ENCODE data around the gene SPTLC2. TPM values are rescaled to one million over a fixed set of nuclear protein-coding genes. Genes with fewer than 3 reads are reported as not detected.

SPTLC2 gene
- total and polyA plus RNA-seq, 2 of the 8 experiments (the other 6 are each of a cell fraction or from before 2014, with no cell fraction given) = 8.9 to 35.1 TPM

- Histone ChIP-seq H3K9ac (replicated peaks in 1 of 4; ENCODE audit: extremely low read depth in 1 of 4, low read depth in 3 of 4, low read length in 3 of 4) (no peak overlapping the region), H2BK15ac (ENCODE audit: low read length) (no peak overlapping the region), H3K79me2 (ENCODE audit: control insufficient read depth in 1 of 2, insufficient read depth in 2 of 2, low read length in 2 of 2) (no peaks in the 10 kb centered on the region), H2BK20ac (ENCODE audit: low read length) (no peak overlapping the region), H3K4ac (replicated peaks; ENCODE audit: insufficient read length, low read depth, low read length) (no peak overlapping the region), H3K18ac (ENCODE audit: extremely low read depth, low read length) (no peak overlapping the region), H3K9me3 (ENCODE audit: insufficient read depth in 2 of 2, low read depth in 1 of 2, low read length in 1 of 2) (no peaks in the 10 kb centered on the region), H4K20me1 (replicated peaks in 1 of 2; ENCODE audit: control insufficient read depth in 1 of 2, insufficient read depth in 2 of 2, low read length in 2 of 2) (no peaks in the 10 kb centered on the region), H3K4me2 (ENCODE audit: insufficient read depth in 1 of 2, low read depth in 2 of 2, low read length in 2 of 2) (no peak overlapping the region), H3K23me2 (ENCODE audit: low read depth, low read length) (no peaks in the 10 kb centered on the region), H3K79me1 (ENCODE audit: low read depth, low read length) (no peaks in the 10 kb centered on the region), H2AFZ (ENCODE audit: low read length) (no peak overlapping the region), H3K4me3 (ENCODE audit: extremely low read depth in 1 of 4, insufficient read depth in 2 of 4, low read depth in 3 of 4, low read length in 4 of 4) (no peak overlapping the region), H3K27ac (ENCODE audit: low read depth, low read length) (no peak overlapping the region), H3K36me3 (ENCODE audit: control insufficient read depth in 2 of 4, insufficient read depth in 4 of 4, low read length in 3 of 4) (peaks cover 5 to 15% (median 11%) of the 10 kb centered on the region in 4 experiments), H3K23ac (ENCODE audit: insufficient read length) (no peak overlapping the region), H2AK5ac (ENCODE audit: low read depth, low read length) (no peak overlapping the region), H2BK12ac (ENCODE audit: low read depth, low read length) (no peak overlapping the region), H2BK120ac (replicated peaks; ENCODE audit: low read depth, low read length) (no peak overlapping the region), H4K91ac (replicated peaks; ENCODE audit: insufficient read length, low read length) (no peak overlapping the region), H3K4me1 (replicated peaks in 1 of 4; ENCODE audit: control insufficient read depth in 3 of 4, insufficient read depth in 4 of 4, low read length in 3 of 4) (no peaks in the 10 kb centered on the region), H4K8ac (ENCODE audit: extremely low read depth, insufficient read depth, low read length) (no peak overlapping the region), H3K14ac (ENCODE audit: insufficient read length) (no peak overlapping the region), H3K27me3 (replicated peaks in 1 of 4; ENCODE audit: control insufficient read depth in 3 of 4, extremely low read depth in 1 of 4, insufficient read depth in 3 of 4, low read length in 3 of 4) (no peaks in the 10 kb centered on the region), H4K5ac (ENCODE audit: insufficient read length, low read depth, low read length) (no peak overlapping the region), H2BK5ac (ENCODE audit: low read depth, low read length) (no peak overlapping the region), H3K56ac (replicated peaks; ENCODE audit: insufficient read length, low read depth, low read length) (no peak overlapping the region)
- WGBS, 2 experiments (ENCODE audit: extremely low coverage in 1 of 2, insufficient coverage in 1 of 2, insufficient read length in 1 of 2, insufficient replicate concordance in 2 of 2, low coverage in 1 of 2, low lambda C conversion rate in 2 of 2, missing lambda C conversion rate in 1 of 2) = 96% methylated on average over 3 of the region's 3 CpGs; no CpG with 5 or more reads in 1 of the 2 experiments
- DNase-seq (ENCODE audit: low read depth in 1 of 2, low spot score in 2 of 2) (no peak), FAIRE-seq (no peak)
- CTCF ChIA-PET (ENCODE audit: partially characterized antibody) = no interaction called here
- TF ChIP-seq EGR1 (IDR thresholded peaks at IDR 0.05; ENCODE audit: borderline replicate concordance, low read depth, low read length) (no peak), TCF12 (IDR thresholded peaks at IDR 0.05; ENCODE audit: low read depth, low read length) (no peak), RAD21 (IDR thresholded peaks at IDR 0.05 in 1 of 2, conservative IDR thresholded peaks at IDR 0.05 in 1 of 2; ENCODE audit: low read depth in 2 of 2, low read length in 2 of 2) (no peak), CHD2 (IDR thresholded peaks at IDR 0.05; ENCODE audit: low read length) (no peak)
- POLR2A ChIA-PET (ENCODE audit: partially characterized antibody) = no interaction called here
Observed at GRCh38 chr14:77508876-77509275, 107.6 kb downstream of the SPTLC2 start.
